Liver (tissue), 9 donors: ENCODE data around the gene GSG1. TPM values are rescaled to one million over a fixed set of nuclear protein-coding genes. Genes with fewer than 3 reads are reported as not detected.

Experiments used
- DNase-seq: peaks from one replicate; pipeline ENCODE4 v3.0.0-alpha.2; 2017; ENCODE audit warnings: low spot score
- H3K27ac ChIP-seq, 2 donors: one replicate each; pipeline ENCODE4 v1.7.0; 2013; ENCODE audit warnings: inconsistent platforms in 2 of 2, low read length in 2 of 2, control low read depth in 1 of 2, low read depth in 1 of 2, mild to moderate bottlenecking in 1 of 2
- H3K27me3 ChIP-seq, 4 donors: one replicate each; pipeline versions ENCODE4 v1.6.1 to v1.7.0; 2013; ENCODE audit warnings: low read length in 3 of 4, inconsistent platforms in 1 of 4, mild to moderate bottlenecking in 1 of 4, moderate library complexity in 1 of 4; ENCODE audit not compliant: control insufficient read depth in 4 of 4, insufficient read depth in 4 of 4
- H3K36me3 ChIP-seq, 4 donors: one replicate each; pipeline versions ENCODE4 v1.6.1 to v1.7.0; 2013; ENCODE audit warnings: low read length in 3 of 4, mild to moderate bottlenecking in 3 of 4, low read depth in 1 of 4, moderate library complexity in 1 of 4; ENCODE audit not compliant: control insufficient read depth in 4 of 4, insufficient read depth in 3 of 4
- H3K4me1 ChIP-seq, 4 donors: one replicate each; pipeline versions ENCODE4 v1.6.1 to v1.7.0; 2013; ENCODE audit warnings: low read length in 3 of 4, mild to moderate bottlenecking in 3 of 4, moderate library complexity in 1 of 4; ENCODE audit not compliant: control insufficient read depth in 4 of 4, insufficient read depth in 4 of 4
- H3K4me3 ChIP-seq, 3 donors: one replicate each; pipeline versions ENCODE4 v1.6.1 to v1.7.0; 2013; ENCODE audit warnings: low read length in 3 of 3, control low read depth in 1 of 3, low read depth in 1 of 3, mild to moderate bottlenecking in 1 of 3
- H3K9ac ChIP-seq, 2 donors: one replicate each; pipeline ENCODE4 v1.7.0; 2013; ENCODE audit warnings: low read length in 2 of 2, mild to moderate bottlenecking in 2 of 2, moderate library complexity in 2 of 2, control low read depth in 1 of 2, low read depth in 1 of 2
- H3K9me3 ChIP-seq, 4 donors: one replicate each; pipeline versions ENCODE4 v1.6.1 to v1.7.0; 2013; ENCODE audit warnings: low read length in 3 of 4; ENCODE audit not compliant: control insufficient read depth in 4 of 4
- ATF3 ChIP-seq: IDR thresholded peaks from 2 replicates; pipeline ENCODE4 v1.6.1; 2016; ENCODE audit warnings: antibody characterized with exemption
- EGR1 ChIP-seq, 2 donors: IDR thresholded peaks; 2 replicates each; pipeline ENCODE4 v1.6.1; 2016 to 2018; ENCODE audit warnings: antibody characterized with exemption in 2 of 2, low read depth in 2 of 2
- FOXA1 ChIP-seq: IDR thresholded peaks from 2 replicates; pipeline ENCODE4 v1.6.1; 2016; ENCODE audit warnings: antibody characterized with exemption
- FOXA2 ChIP-seq: IDR thresholded peaks from 2 replicates; pipeline ENCODE4 v1.6.1; 2016; ENCODE audit warnings: antibody characterized with exemption
- GABPA ChIP-seq, 2 donors: IDR thresholded peaks in 1 of 2; conservative IDR thresholded peaks in 1 of 2; 2 replicates each; pipeline ENCODE4 v1.6.1; 2016; ENCODE audit warnings: antibody characterized with exemption in 2 of 2, mild to moderate bottlenecking in 1 of 2, moderate library complexity in 1 of 2
- HNF4G ChIP-seq: IDR thresholded peaks from 2 replicates; pipeline ENCODE4 v1.6.1; 2016; ENCODE audit warnings: antibody characterized with exemption
- MAX ChIP-seq: IDR thresholded peaks from 2 replicates; pipeline ENCODE4 v1.6.1; 2016; ENCODE audit warnings: antibody characterized with exemption
- NR2F2 ChIP-seq: IDR thresholded peaks from 2 replicates; pipeline ENCODE4 v1.6.1; 2016; ENCODE audit warnings: antibody characterized with exemption
- RAD21 ChIP-seq, 2 donors: IDR thresholded peaks; 2 replicates each; pipeline ENCODE4 v1.6.1; 2016; ENCODE audit warnings: antibody characterized with exemption in 2 of 2, mild to moderate bottlenecking in 2 of 2
- REST ChIP-seq: IDR thresholded peaks from 2 replicates; pipeline ENCODE4 v1.6.1; 2016; ENCODE audit warnings: antibody characterized with exemption, mild to moderate bottlenecking
- RXRA ChIP-seq, 2 donors: IDR thresholded peaks; 2 replicates each; pipeline ENCODE4 v1.6.1; 2017 to 2018; ENCODE audit warnings: antibody characterized with exemption in 2 of 2, mild to moderate bottlenecking in 1 of 2
- SP1 ChIP-seq: IDR thresholded peaks from 2 replicates; pipeline ENCODE4 v1.6.1; 2018; ENCODE audit warnings: antibody characterized with exemption, mild to moderate bottlenecking
- TAF1 ChIP-seq: conservative IDR thresholded peaks from 2 replicates; pipeline ENCODE4 v1.6.1; 2016; ENCODE audit warnings: antibody characterized with exemption, mild to moderate bottlenecking
- YY1 ChIP-seq: IDR thresholded peaks from 2 replicates; pipeline ENCODE4 v1.6.1; 2016; ENCODE audit warnings: antibody characterized with exemption, mild to moderate bottlenecking
- ZBTB33 ChIP-seq: IDR thresholded peaks from 2 replicates; pipeline ENCODE4 v1.6.1; 2016; ENCODE audit warnings: antibody characterized with exemption
- WGBS: extraction: QIAGEN DNeasy Blood & Tissue Kit; methylation state at CpG from one replicate; pipeline ENCODE4 v1.1.7; 2013; 5-methylcytosine and 5-hydroxymethylcytosine counted together
- polyA plus RNA-seq, 2 donors: library from polyadenylated mRNA; stranded (reverse) in 1 of 2; unstranded in 1 of 2; fragments of 200-250 nt in 1 of 2; fragments of >200 nt in 1 of 2; fragmentation: Nextera tagmentation in 1 of 2; extraction: Ambion mirVana in 1 of 2; gene quantifications; one replicate each; pipeline versions ENCODE4 v1.2.1 to v1.2.3, GENCODE V29; 2013 to 2015
- total RNA-seq, 2 donors: library from RNA; depleted of rRNA; stranded (reverse); fragments of >200 nt; gene quantifications; one replicate each; pipeline ENCODE4 v1.2.3, GENCODE V29; 2014
- donor health status: healthy.
- donor health status: healthy.
- donor health status: healthy.
- donor health status: healthy.
- donor health status: healthy.

GSG1 gene
- total and polyA plus RNA-seq, 4 donors = not detected

- H3K27me3 ChIP-seq = no peaks in the 10 kb centered on the region
- DNase-seq = no peak
- no peak overlapping the region for H3K27ac ChIP-seq
- no peaks in the 10 kb centered on the region for H3K4me1 ChIP-seq
- H3K36me3 ChIP-seq = peaks cover 0 to 9% (median 4%) of the 10 kb centered on the region in 4 donors
- H3K9ac ChIP-seq = no peak overlapping the region
- no peak overlapping the region for H3K4me3 ChIP-seq
- no peaks in the 10 kb centered on the region for H3K9me3 ChIP-seq
- 89% methylated on average over 3 of the region's 3 CpGs for WGBS
- TF ChIP-seq NR2F2 = no peak
- no peak for TF ChIP-seq RXRA (IDR thresholded peaks at IDR 0.05)
- TF ChIP-seq FOXA1 = no peak
- no peak for TF ChIP-seq FOXA2
- no peak for TF ChIP-seq TAF1
- no peak for TF ChIP-seq MAX
- TF ChIP-seq EGR1 (IDR thresholded peaks at IDR 0.05; ENCODE audit: low read depth in 2 of 2) = no peak
- no peak for TF ChIP-seq ATF3
- TF ChIP-seq GABPA (IDR thresholded peaks at IDR 0.05 in 1 of 2, conservative IDR thresholded peaks at IDR 0.05 in 1 of 2) = no peak
- no peak for TF ChIP-seq YY1
- no peak for TF ChIP-seq HNF4G
- no peak for TF ChIP-seq SP1
- TF ChIP-seq RAD21 (IDR thresholded peaks at IDR 0.05) = no peak
- no peak for TF ChIP-seq REST
- no peak for TF ChIP-seq ZBTB33
Observed at GRCh38 chr12:13073173-13073572, 30.3 kb downstream of the GSG1 start.

GRCh38 chr12:13071305-13072280, 31.9 kb downstream of the GSG1 start:
- Histone ChIP-seq H3K4me1 (no peaks in the 10 kb centered on the region), H3K27me3 (no peaks in the 10 kb centered on the region), H3K4me3 (no peak overlapping the region), H3K27ac (no peak overlapping the region), H3K9ac (no peak overlapping the region), H3K36me3 (peaks cover 0 to 8% (median 6%) of the 10 kb centered on the region in 4 donors), H3K9me3 (no peaks in the 10 kb centered on the region)
- 86% methylated on average over 10 of the region's 10 CpGs for WGBS
- no peak for TF ChIP-seq ATF3
- no peak for DNase-seq
